Measurements from ENCODE around the gene RTF2.

DNA sequence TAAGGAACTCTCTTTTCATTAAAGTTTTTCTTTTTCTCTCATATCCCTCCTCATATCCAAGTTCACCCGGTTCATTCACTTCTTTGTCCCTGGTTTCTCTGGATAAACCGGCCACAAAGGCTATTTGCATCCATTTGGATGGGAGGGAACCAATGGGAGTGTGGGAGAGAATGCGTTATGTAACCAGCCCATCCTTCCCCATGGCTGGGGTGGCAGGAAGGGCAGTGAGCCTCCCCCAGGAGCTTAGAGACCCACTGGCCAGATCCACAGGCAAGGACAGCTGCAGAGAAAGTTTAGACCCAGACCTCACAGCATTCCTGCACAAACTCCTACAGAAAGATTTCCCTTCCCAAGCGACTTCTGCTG, 45.6 kb upstream of the RTF2 start:
- TF ChIP-seq, protein P1, sequence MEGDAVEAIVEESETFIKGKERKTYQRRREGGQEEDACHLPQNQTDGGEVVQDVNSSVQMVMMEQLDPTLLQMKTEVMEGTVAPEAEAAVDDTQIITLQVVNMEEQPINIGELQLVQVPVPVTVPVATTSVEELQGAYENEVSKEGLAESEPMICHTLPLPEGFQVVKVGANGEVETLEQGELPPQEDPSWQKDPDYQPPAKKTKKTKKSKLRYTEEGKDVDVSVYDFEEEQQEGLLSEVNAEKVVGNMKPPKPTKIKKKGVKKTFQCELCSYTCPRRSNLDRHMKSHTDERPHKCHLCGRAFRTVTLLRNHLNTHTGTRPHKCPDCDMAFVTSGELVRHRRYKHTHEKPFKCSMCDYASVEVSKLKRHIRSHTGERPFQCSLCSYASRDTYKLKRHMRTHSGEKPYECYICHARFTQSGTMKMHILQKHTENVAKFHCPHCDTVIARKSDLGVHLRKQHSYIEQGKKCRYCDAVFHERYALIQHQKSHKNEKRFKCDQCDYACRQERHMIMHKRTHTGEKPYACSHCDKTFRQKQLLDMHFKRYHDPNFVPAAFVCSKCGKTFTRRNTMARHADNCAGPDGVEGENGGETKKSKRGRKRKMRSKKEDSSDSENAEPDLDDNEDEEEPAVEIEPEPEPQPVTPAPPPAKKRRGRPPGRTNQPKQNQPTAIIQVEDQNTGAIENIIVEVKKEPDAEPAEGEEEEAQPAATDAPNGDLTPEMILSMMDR (IDR thresholded peaks at IDR 0.05; ENCODE audit: poor library complexity), result no peak
- no peak for TF ChIP-seq EZH2phosphoT487 (IDR thresholded peaks at IDR 0.05; ENCODE audit: low read depth, severe bottlenecking, unreplicated experiment)
- no peak for TF ChIP-seq EZH2 (IDR thresholded peaks at IDR 0.05; ENCODE audit: borderline replicate concordance)

Measured in hepatocyte (in vitro differentiated cells).